HG02759 (cell line): ENCODE data around the gene ATP5PD.
"Not testable (repeated sequence)": the region's sequence is repeated elsewhere in the genome, so short reads cannot be mapped to it uniquely, and the experiment has no call there.

Source experiments
- ATAC-seq: cut with Tn5 transposase; IDR thresholded peaks from one replicate; pipeline ENCODE4 v1.9.1; 2021; ENCODE audit warnings: mild to moderate bottlenecking, moderate library complexity; ENCODE audit not compliant: unreplicated experiment

ATP5PD gene

GRCh38 chr17:75025398-75025734 is 21.4 kb downstream of the ATP5PD start:
- ATAC-seq: not testable (repeated sequence)

DNA sequence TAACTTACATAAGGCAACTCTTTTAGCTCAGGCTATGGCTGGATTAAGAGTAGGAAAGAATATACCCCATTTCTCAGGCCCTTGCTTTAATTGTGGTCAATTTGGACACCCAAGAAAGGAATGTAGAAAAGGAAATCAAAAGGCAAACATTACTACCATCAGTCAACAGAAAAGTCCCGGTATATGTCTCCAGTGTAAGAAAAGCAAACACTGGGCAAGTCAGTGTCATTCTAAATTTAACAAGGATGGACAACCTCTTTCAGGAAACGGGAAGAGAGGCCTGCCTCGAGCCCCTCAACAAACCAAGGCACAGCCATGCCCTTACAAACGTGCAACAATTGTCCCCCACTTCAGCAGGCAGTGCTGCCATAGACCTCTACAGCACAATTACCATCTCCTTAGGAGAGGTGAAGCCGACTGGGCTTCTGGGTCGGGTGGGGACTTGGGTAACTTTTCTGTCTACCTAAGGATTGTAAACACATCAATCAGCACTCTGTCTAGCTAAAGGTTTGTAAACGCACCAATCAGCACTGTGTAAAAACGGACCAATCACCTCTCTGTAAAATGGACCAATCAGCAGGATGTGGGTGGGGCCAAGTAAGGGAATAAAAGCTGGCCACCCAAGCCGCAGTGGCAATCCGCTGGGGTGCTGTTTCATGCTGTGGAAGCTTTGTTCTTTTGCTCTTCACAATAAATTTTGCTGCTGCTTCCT is 21.9 kb downstream of the ATP5PD start:
- ATAC-seq: no peak

DNA sequence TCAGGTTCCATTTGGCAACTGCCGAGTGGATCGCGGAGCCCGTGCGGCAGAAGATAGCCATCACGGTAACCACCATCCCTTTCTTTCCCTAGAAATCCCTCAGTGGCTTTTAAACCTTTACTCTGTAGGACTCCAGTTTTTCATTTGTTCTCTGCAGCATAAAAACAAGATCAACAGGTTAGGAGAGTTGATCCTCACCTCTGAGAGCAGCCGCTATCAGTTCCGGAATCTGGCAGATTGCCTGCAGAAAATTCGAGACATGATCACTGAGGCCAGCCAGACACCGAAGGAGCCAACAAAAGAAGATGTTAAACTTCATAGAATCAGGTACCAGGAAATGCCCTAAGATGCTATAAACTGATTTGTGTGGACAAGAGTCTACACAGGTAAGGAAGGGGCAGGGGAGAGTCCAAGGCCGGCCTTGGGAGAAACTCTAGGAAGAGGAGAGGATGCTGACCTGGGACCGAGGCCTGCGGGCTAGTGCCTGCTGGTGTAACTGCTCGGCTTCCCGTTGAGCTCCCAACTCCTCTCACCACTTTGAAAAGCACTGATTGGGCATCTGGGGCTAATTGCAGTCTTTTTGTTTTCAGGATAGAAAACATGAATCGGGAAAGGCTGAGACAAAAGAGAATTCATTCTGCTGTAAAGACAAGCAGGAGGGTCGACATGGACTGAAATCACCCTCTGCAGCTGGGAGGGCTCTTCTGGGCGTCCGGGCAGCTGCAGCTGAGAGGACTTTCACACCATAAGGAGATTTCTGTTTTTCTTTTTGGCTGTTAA is 26.2 kb downstream of the ATP5PD start:
- ATAC-seq: no peak

GRCh38 chr17:75019710-75020109 is 27.1 kb downstream of the ATP5PD start:
- ATAC-seq: no peak

- ATAC-seq: no peak
These were observed 27.6 kb downstream of the ATP5PD start for GRCh38 chr17:75019146-75019545.

GRCh38 chr17:75013092-75013559 is 33.6 kb downstream of the ATP5PD start:
- no peak for ATAC-seq

DNA sequence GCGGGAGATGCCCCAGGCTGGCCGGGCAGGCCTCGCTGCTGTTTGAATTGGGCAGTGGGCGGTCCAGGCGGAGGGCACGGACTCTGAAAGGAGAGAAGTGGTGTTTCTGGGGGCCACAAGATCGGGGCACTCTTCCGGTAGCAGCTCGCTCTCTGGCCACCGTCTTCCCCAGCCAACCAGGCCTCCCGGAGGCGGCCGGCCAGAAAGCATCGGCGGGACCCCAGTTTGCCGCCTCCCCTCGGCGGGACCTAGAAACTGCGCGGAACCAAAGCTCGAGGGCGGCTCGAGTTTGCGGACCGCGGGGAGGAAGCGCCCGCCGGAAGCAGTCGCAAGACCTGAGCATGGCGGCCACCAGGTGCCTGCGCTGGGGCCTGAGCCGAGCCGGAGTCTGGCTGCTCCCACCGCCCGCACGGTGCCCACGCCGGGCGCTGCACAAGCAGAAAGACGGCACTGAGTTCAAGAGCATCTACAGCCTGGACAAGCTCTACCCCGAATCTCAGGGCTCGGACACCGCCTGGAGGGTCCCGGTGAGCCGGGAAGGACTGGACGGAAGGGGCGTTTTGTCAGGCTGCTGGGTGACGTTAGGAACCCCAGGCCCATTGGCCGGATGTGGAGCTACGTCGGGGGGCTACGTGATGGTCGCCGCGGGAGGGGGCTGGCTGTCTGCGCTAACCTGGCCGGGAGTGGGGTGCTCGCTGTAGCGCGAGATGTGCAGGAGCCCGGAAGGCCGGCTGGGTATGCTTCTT is 34.2 kb downstream of the ATP5PD start, which contains the start of gene MRPL58:
Gene MRPL58, plus strand, starts transcription at position 325 of the 746 bp plus-strand sequence. Its CDS starts 17 bp downstream, at position 342.
- peak; percentile 93 for ATAC-seq

- ATAC-seq: no peak
These were observed 34.7 kb downstream of the ATP5PD start for GRCh38 chr17:75012096-75012345.

- ATAC-seq: no peak
These were observed 35.2 kb downstream of the ATP5PD start for GRCh38 chr17:75011401-75012095.

- ATAC-seq: no peak
These were observed 35.9 kb downstream of the ATP5PD start for GRCh38 chr17:75010683-75011400.

- ATAC-seq: no peak
These were observed 37.5 kb downstream of the ATP5PD start for GRCh38 chr17:75009139-75009724.

GRCh38 chr17:75008373-75008772 is 38.4 kb downstream of the ATP5PD start:
- ATAC-seq: no peak

DNA sequence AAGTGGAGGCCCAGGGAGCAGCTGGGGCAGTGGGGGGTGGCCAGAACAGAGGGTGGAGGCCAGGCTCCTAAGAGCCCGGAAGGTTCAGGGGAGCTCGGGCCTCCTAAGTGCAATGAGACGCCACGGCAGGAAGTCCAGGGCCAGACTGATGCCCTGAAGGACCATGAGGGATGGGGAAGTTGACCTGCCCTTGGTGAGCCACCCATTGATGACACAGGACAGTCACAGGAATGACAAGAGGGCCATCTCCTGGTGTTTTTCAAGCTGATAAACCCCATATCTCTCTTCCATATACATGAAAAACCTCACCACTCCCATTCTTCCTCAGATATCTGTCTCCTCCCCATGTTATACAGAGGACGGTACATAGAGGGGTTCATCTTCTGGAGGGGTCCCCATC is 40.1 kb downstream of the ATP5PD start:
- ATAC-seq: no peak

- not testable (repeated sequence) for ATAC-seq
These were observed 40.7 kb downstream of the ATP5PD start for GRCh38 chr17:75006084-75006483.

DNA sequence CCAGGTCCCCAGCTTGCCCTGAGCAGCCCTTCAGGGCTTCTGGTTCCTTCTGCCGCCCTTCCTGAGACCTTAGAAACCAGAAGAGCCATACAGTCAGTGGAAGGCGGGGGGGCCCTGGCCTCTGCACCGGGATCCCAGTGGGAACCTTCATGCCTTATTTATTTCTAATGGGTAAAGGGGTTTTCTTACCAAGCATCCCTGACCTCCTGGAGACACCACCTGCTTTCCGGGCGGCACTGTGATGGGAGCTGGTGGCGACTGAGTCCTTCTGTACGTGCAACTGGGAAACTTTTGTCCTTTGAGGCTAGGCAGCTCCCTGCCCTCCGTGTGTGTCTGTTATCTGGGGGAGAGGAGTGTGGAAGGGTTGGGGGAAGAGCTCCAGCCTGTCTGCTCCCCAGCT is 41.5 kb downstream of the ATP5PD start:
- ATAC-seq: no peak

- no peak for ATAC-seq
These were observed 42.4 kb downstream of the ATP5PD start for GRCh38 chr17:75004371-75004770.

GRCh38 chr17:75003957-75004355 is 42.8 kb downstream of the ATP5PD start:
- ATAC-seq: no peak

DNA sequence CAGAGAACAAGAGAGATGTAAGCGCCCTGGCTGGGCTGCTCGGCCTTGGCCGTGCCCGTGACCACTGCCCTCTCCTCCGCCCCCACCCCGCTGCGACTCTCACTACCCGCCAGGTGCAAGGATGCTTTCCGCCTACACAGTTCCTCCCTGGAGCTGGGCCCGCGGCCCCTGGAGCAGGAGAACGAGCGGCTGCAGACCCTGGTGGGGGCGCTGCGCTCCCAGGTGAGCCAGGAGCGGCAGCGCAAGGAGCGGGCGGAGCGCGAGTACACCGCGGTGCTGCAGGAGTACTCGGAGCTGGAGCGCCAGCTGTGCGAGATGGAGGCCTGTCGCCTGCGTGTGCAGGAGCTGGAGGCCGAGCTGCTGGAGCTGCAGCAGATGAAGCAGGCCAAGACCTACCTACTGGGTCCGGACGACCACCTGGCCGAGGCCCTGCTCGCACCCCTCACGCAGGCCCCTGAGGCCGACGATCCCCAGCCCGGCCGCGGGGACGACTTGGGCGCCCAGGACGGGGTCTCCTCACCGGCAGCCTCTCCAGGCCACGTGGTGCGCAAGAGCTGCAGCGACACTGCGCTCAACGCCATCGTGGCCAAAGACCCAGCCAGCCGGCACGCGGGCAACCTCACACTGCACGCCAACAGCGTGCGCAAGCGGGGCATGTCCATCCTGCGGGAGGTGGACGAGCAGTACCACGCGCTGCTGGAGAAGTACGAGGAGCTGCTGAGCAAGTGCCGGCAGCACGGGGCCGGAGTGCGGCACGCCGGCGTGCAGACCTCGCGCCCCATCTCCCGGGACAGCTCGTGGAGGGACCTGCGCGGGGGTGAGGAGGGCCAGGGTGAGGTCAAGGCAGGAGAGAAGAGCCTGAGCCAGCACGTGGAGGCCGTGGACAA is 43.5 kb downstream of the ATP5PD start:
- ATAC-seq: no peak
